ENCODE data around the gene DNAJA4.

Gene DNAJA4

DNA sequence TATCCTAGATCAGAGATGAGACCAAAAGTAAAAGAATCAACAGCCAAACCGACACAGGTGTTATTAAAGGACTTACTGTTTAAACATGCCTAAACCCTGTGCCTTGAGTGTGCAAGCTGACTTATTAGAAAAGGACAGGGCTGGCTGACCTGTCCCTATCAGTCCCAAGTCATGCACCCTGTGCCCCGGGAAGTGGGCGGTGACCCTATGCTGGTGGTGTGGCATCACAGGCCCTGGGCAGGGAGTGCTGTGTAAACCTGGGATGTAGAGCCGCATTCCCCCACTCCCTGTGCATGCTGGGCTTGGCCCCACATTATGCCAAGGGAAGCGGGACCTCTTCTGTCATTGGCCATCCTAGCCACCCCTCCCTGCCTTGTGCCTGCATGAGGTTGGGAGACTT is 10.6 kb downstream of the DNAJA4 start:
- Histone ChIP-seq H3F3A (ENCODE audit: control insufficient read depth, insufficient read depth) (no peaks in the 10 kb centered on the region), H3K4me1 (ENCODE audit: control insufficient read depth, low read length) (no peaks in the 10 kb centered on the region), H3K27me3 (ENCODE audit: control insufficient read depth, low read length) (no peaks in the 10 kb centered on the region), H4K20me1 (ENCODE audit: control insufficient read depth, insufficient read depth, low read depth, low read length) (no peaks in the 10 kb centered on the region), H3K9me2 (replicated peaks; ENCODE audit: control insufficient read depth, low read length) (no peaks in the 10 kb centered on the region), H3K79me2 (ENCODE audit: control insufficient read depth, low read length) (no peaks in the 10 kb centered on the region), H3K4me2 (ENCODE audit: low read length) (no peak overlapping the region), H3K9me3 (ENCODE audit: control insufficient read depth, insufficient read depth, low read length) (no peaks in the 10 kb centered on the region), H3K36me3 (ENCODE audit: control insufficient read depth, low read length) (no peaks in the 10 kb centered on the region), H3K27ac (ENCODE audit: low read depth, low read length) (no peak overlapping the region), H3K4me3 (ENCODE audit: low read length) (no peak overlapping the region)
- no peak for TF ChIP-seq EZH2phosphoT487 (IDR thresholded peaks at IDR 0.05; ENCODE audit: borderline replicate concordance, low read length)
- TF ChIP-seq, protein P1, sequence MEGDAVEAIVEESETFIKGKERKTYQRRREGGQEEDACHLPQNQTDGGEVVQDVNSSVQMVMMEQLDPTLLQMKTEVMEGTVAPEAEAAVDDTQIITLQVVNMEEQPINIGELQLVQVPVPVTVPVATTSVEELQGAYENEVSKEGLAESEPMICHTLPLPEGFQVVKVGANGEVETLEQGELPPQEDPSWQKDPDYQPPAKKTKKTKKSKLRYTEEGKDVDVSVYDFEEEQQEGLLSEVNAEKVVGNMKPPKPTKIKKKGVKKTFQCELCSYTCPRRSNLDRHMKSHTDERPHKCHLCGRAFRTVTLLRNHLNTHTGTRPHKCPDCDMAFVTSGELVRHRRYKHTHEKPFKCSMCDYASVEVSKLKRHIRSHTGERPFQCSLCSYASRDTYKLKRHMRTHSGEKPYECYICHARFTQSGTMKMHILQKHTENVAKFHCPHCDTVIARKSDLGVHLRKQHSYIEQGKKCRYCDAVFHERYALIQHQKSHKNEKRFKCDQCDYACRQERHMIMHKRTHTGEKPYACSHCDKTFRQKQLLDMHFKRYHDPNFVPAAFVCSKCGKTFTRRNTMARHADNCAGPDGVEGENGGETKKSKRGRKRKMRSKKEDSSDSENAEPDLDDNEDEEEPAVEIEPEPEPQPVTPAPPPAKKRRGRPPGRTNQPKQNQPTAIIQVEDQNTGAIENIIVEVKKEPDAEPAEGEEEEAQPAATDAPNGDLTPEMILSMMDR (IDR thresholded peaks at IDR 0.05; ENCODE audit: low read depth, low read length, poor library complexity, severe bottlenecking), result no peak

DNA sequence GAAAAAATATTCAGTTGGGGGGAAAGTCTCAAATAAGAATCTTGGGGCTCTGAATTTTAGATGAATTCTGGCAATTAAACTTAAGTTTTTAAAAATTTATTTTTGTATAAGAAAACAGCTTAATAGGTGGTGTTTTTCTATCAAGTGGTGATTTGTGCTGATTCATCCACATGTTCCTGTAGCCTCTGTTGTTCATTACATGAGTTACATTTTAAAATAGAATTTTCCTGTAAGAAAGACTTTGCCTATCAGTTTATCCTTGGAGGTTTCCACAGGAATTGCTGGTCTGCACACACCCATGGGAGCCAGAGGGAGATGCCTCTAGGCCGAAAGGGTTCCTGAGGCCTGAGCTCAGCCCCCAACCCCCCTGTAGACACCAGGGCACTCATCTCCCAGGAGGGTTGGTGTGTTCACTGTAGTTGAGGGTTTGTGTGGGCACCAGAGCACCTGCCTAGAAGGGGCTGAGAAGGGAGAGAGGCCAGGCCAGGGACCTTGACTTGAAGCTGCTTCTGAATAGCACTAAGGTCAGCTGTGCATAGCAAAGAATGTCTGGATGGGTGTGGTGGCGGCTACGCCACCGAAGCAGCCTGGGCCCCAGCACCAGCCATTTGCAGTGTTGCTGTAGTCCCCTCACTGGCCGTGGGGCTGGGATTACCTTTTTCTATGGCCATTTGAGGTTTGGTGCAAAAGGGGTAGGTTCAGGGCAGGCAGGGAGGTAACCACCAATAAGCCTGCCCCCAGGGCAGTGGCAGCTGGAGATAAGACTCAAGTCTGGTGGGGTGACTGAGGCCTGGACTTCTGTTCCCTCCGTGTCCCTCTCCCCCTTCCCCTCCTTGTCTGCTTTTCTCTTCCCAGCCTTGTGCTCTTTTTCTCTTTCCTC is 11.9 kb downstream of the DNAJA4 start:
- H3F3A ChIP-seq (ENCODE audit: control insufficient read depth, insufficient read depth), result no peaks in the 10 kb centered on the region
- H3K27me3 ChIP-seq (ENCODE audit: control insufficient read depth, low read length), result no peaks in the 10 kb centered on the region
- H3K9me2 ChIP-seq (replicated peaks; ENCODE audit: control insufficient read depth, low read length), result no peaks in the 10 kb centered on the region
- H3K4me3 ChIP-seq (ENCODE audit: low read length), result no peak overlapping the region
- no peaks in the 10 kb centered on the region for H4K20me1 ChIP-seq (ENCODE audit: control insufficient read depth, insufficient read depth, low read depth, low read length)
- no peak overlapping the region for H3K27ac ChIP-seq (ENCODE audit: low read depth, low read length)
- TF ChIP-seq, protein P1 (IDR thresholded peaks at IDR 0.05; ENCODE audit: low read depth, low read length, poor library complexity, severe bottlenecking), result no peak
- no peak for TF ChIP-seq EZH2phosphoT487 (IDR thresholded peaks at IDR 0.05; ENCODE audit: borderline replicate concordance, low read length)
- no peak overlapping the region for H3K4me2 ChIP-seq (ENCODE audit: low read length)
- H3K4me1 ChIP-seq (ENCODE audit: control insufficient read depth, low read length), result no peaks in the 10 kb centered on the region
- no peaks in the 10 kb centered on the region for H3K9me3 ChIP-seq (ENCODE audit: control insufficient read depth, insufficient read depth, low read length)
- no peaks in the 10 kb centered on the region for H3K36me3 ChIP-seq (ENCODE audit: control insufficient read depth, low read length)
- H3K79me2 ChIP-seq (ENCODE audit: control insufficient read depth, low read length), result no peaks in the 10 kb centered on the region

DNA sequence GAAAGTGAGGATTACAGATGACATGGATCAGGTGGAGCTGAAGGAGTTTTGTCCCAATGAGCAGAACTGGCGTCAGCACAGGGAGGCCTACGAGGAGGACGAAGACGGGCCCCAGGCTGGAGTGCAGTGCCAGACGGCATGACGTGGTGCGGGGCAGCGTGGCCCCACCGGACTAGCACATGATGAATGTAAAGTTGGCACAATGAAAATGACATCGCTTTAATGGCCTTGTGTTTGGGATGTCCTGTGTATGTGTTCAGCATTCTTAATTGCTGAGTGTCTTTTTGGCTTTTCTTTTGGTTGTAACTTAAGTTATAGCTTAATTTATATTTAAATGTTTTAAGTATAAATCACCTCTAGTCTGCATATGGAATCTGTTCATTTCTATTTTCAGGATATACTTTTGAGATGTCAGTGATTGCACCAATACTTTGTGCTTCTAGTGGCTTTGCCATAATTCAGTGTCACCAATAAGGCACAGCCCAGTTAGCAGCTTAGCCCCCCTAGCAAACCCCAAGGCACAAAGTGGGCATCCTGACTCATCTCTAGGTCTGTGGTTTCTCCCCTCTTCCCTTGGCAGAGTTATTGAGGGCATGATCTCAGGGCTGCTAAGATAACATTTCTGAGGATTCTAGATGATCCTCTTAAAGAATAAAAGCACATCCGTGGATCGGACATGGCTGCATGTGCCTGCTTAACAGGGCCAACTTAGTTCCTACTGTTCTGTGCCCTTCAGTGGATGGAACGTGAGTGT is 16.1 kb downstream of the DNAJA4 start:
- Histone ChIP-seq H3K36me3 (ENCODE audit: control insufficient read depth, low read length) (peaks cover 11% of the 10 kb centered on the region), H3F3A (ENCODE audit: control insufficient read depth, insufficient read depth) (no peaks in the 10 kb centered on the region), H3K4me3 (ENCODE audit: low read length) (no peak overlapping the region), H3K9me3 (ENCODE audit: control insufficient read depth, insufficient read depth, low read length) (no peaks in the 10 kb centered on the region), H4K20me1 (ENCODE audit: control insufficient read depth, insufficient read depth, low read depth, low read length) (no peaks in the 10 kb centered on the region), H3K4me2 (ENCODE audit: low read length) (no peak overlapping the region), H3K27me3 (ENCODE audit: control insufficient read depth, low read length) (no peaks in the 10 kb centered on the region), H3K27ac (ENCODE audit: low read depth, low read length) (no peak overlapping the region), H3K79me2 (ENCODE audit: control insufficient read depth, low read length) (no peaks in the 10 kb centered on the region), H3K9me2 (replicated peaks; ENCODE audit: control insufficient read depth, low read length) (no peaks in the 10 kb centered on the region), H3K4me1 (ENCODE audit: control insufficient read depth, low read length) (no peaks in the 10 kb centered on the region)
- TF ChIP-seq EZH2phosphoT487 (IDR thresholded peaks at IDR 0.05; ENCODE audit: borderline replicate concordance, low read length), result no peak
- TF ChIP-seq, protein P1 (IDR thresholded peaks at IDR 0.05; ENCODE audit: low read depth, low read length, poor library complexity, severe bottlenecking), result no peak
